IPS DF 4.7 (cell line): ENCODE results near the gene GABPB1.

Experiments used
- DNase-seq: peaks from one replicate; pipeline ENCODE4 v3.0.0-alpha.2; 2013; ENCODE audit warnings: low spot score; ENCODE audit errors: extremely low read depth

GABPB1 gene

DNA sequence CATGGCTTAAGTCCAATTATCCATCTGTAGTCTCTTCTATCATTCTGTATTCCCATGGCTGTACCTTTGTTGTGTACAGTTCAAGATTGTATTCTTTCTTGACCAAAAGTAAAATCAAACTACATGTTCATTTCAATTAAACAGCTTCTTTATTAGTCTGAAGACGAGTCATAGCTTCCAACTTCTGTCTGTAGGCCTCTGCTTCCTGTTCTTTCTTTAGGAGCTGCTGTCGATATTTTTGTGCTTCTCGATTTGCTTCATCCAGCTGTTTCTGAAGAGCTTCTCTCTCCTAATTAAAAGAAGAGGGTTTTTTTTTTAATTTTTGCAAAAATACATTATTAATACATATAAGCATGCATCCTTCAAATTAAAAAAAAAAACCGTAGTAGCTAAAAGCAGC lies 76.5 kb downstream of the GABPB1 start:
- DNase-seq = no peak

DNA sequence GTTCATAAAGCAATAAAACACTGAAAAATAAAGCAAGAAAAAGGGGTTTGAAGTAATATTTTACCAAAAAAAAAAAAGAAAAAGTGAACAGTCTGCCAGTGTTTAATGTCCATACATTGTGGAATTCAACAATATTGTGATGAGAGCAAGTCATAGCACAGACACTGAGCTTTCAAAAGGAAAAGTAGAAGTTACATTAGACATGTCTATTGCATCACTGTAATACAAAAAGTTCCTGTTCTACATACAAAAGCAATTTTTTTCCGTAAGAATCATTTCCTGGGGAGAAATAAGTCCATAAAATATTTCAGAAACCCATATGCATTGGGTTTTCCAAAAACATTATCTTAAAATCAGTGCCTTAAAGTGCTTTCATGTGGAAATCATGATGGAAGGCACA lies 77.6 kb downstream of the GABPB1 start:
- no peak for DNase-seq

GRCh38 chr15:50275908-50276307 lies 79.1 kb downstream of the GABPB1 start:
- DNase-seq = no peak

DNA sequence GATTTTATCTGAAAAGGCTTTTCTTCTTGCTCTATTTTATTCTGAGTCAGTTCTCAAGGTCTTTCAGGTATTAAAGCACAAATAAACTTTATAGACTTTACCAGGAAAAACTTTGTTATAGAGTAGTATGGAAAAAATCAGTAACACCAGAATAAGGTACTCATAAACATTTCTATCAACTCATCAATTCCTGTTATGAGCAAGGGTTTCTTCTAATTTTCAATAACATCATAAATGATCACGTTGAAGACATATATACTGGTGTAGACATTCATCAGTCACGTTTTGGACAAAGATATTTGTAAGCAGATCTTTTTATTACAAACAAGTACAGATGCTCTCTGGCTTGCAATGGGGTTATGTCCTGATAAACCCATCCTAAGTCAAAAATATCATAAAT lies 79.9 kb downstream of the GABPB1 start:
- DNase-seq = no peak

DNA sequence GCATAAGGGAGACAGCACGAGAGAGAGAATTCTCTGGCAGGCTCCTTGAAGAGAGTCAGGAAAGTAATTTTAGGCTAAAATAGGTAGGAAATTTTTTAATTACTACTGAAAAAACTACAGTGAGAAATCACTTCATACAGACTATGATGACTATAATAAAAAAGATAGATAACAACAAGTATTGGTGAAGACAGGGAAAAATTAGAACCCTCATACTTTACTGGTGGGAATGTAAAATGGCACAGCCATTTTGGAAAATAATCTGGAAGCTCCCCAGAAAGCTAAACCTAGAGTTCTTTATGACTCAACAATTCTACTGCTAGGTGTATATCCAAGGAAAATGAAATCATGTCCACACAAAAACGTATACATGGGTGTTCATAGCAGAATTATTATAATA lies 87.4 kb downstream of the GABPB1 start:
- DNase-seq = no peak

DNA sequence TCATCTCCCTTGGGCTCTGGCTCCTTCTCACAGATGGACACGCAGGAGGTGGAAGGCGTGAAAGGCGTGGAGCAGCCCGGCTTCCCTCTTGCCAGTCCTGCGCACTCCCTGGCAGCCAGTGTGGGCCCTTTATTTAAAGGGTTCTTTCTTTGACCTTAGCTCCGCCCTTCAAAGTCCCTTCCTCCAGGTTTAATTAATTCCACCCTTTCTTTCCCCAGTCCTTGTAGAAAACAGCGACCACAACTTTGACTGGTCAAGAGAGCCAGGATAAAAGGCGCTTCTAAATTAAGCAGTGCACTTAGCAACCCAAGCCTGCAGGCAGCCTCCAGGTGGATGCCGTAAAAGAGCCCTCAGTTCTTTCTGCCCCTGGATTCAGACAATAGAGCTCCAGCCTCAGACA lies 89.4 kb downstream of the GABPB1 start, which contains the start of gene HDC:
Gene HDC, minus strand, starts transcription at position 107 of the 400 bp plus-strand sequence. Its CDS starts 103 bp downstream, at position 4.
- DNase-seq = no peak

DNA sequence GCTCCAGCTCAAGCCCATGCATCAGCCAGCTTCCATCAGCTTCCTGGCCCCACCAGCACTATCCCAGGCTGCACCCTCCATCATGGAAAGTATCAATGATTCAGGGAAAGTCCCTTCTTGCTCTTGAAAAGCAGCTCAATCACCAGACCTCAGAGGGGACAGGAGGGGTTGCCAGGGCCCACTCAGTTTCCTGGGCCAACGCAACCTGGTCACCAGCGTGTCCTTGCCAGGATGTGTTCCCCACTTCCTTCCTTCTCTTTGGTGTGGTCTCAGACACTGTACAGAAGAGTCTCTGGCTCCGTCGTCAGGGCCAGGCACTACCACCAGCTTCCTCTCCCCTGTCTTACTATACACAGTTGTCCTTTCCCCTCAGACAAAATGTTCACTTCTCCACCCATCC lies 92.5 kb downstream of the GABPB1 start:
- DNase-seq = no peak

DNA sequence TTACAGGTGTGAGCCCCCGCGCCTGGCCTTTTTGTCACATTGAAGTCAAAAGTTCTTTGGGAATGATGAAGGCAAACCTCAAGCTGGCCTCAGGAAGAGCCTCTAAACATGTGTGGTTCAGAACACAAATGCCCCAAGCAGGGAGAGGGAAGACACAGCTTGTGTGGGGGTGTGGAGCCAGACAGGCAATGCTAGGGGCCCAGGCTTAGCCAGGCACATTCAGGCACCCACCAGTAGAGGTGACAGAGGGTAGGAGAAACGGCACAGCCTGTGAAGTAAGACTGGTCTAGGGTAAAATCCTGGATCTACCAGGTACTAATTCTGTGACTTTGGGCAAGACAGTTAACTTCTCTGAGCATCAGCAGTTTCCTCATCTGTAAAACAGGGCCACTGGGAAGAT lies 93.0 kb downstream of the GABPB1 start:
- DNase-seq = peak; percentile 3

GRCh38 chr15:50260969-50261496 lies 94.0 kb downstream of the GABPB1 start:
- no peak for DNase-seq

- DNase-seq = no peak
Observed at GRCh38 chr15:50259276-50259675, 95.7 kb downstream of the GABPB1 start.

DNA sequence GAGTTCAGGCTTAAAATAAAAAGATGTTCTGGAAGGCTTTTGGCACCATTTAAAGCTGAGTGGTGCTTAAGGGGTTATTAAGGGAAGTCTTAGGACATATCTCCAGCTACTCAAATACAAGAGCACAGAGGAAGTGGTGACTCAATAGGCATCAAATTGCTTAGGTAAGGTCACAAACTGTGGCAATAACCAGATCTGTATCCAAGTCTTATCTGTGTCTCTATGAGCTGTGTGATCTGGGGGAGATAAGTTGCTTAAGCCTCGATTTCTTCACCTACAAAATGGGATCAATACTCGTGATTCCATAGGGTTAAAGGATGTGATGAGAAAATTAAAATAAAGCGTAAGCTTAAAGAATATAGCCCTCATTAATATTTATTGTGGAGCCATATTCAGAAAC lies 97.1 kb downstream of the GABPB1 start:
- no peak for DNase-seq

DNA sequence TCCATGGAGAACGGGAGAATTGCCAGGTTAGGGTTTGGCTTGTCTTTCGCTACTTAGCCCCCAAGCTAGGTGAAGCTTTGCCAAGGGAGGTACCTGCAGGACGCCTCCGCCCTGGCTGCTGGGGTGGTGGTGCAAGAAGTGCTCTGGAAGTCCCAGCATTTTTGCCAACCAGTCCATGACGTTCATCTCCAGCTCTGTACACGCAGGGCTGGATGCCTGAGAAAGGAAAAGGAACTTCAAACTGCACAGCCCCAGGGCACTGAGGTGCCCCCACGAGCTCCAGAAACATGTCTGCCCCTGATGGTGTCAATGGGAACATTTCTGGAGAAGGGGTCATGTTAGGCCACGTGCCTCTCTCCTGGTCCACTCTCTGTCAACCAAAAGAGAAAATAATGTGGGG lies 97.7 kb downstream of the GABPB1 start:
- no peak for DNase-seq

DNA sequence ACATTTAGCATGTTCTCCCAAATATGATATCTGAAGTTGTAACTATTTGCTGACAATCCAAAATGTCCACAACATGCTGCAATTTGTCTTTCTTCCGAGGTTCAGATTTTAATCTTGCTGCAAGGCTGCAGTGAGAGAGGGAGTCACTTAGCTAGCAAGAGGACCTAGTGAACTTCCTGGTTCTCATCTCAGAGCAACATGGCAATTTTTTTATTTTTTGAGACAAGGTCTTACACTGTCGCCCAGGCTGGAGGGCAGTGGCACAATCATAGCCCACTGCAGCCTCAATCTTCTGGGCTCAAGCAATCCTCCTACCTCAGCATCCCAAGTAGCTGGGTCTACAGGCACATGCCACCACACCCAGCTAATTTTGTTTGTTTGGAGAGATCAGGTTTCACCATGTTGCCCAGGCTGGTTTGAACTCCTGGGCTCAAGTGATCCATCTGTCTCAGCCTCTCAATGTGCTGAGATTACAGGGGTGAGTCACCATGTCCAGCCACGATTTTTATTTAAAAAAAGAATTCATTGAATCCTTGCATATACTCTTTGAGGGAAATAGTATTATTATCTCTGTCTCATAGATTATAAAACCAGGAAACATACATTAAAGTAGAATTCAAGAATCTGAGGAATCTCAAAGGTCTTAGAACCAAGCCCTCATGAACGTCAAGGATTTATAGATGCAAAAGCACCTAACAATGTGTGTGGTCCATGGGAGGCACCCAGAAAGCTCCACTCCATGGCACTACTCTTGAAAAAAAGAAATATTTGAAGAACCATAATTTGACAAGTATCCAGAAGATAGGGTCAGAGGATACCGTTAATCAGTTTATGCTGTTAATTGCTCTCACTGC lies 98.6 kb downstream of the GABPB1 start:
- no peak for DNase-seq

- no peak for DNase-seq
Observed at GRCh38 chr15:50252556-50252955, 102.4 kb downstream of the GABPB1 start.

- no peak for DNase-seq
Observed at GRCh38 chr15:50251638-50252182, 103.3 kb downstream of the GABPB1 start.

- no peak for DNase-seq
Observed at GRCh38 chr15:50250760-50251394, 104.1 kb downstream of the GABPB1 start.

GRCh38 chr15:50249704-50250103 lies 105.3 kb downstream of the GABPB1 start:
- no peak for DNase-seq

- no peak for DNase-seq
Observed at GRCh38 chr15:50248994-50249582, 105.9 kb downstream of the GABPB1 start.

- DNase-seq = no peak
Observed at GRCh38 chr15:50247819-50248655, 107.0 kb downstream of the GABPB1 start.

- no peak for DNase-seq
Observed at GRCh38 chr15:50246631-50247030, 108.4 kb downstream of the GABPB1 start.
